Measurements from ENCODE around the gene RASGEF1C.

DNA sequence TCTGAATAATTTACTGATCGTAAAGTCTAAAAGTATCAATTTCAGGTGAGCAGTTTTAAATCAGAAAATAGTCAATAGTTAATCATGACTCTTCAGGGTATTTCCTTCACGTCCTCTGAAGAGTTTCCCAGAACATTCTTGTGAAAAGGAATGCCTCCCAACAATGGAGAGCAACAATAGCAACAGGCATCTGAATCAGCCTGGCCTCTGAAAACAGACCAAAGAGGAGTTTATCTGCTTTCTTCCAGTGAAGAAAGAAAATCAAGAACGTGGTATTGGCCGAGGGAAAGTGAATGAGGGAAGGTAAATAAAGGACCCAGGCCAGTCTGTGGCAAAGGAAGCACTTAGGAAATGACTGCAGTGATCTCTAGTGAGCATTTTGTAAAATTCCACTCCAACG is 26.1 kb upstream of the RASGEF1C start:
- TF ChIP-seq ZNF546 (CRISPR knock-in tag; conservative IDR thresholded peaks at IDR 0.05) (no peak), CEBPB (IDR thresholded peaks at IDR 0.05; ENCODE audit: borderline replicate concordance, low read depth, low read length) (no peak), ARNTL (CRISPR knock-in tag; IDR thresholded peaks at IDR 0.05) (no peak), GABPA (IDR thresholded peaks at IDR 0.05; ENCODE audit: low read depth, low read length) (no peak), GABPA (CRISPR knock-in tag; IDR thresholded peaks at IDR 0.05; ENCODE audit: low read depth) (no peak)
